Pulmonary artery endothelial cell (primary cell): ENCODE measurements around the gene SCGB2A2. TPM values are rescaled to one million over a fixed set of nuclear protein-coding genes. Genes with fewer than 3 reads are reported as not detected.

Source experiments
- DNase-seq: peaks from one replicate; pipeline ENCODE4 v3.0.0-alpha.2; 2011; ENCODE audit warnings: low read depth, low spot score
- total RNA-seq: library from RNA; depleted of rRNA; stranded (reverse); fragments of >200 nt; gene quantifications from 2 replicates; pipeline ENCODE4 v1.2.3, GENCODE V29; 2014

Gene SCGB2A2
- total RNA-seq = not detected in 2 replicates

DNA sequence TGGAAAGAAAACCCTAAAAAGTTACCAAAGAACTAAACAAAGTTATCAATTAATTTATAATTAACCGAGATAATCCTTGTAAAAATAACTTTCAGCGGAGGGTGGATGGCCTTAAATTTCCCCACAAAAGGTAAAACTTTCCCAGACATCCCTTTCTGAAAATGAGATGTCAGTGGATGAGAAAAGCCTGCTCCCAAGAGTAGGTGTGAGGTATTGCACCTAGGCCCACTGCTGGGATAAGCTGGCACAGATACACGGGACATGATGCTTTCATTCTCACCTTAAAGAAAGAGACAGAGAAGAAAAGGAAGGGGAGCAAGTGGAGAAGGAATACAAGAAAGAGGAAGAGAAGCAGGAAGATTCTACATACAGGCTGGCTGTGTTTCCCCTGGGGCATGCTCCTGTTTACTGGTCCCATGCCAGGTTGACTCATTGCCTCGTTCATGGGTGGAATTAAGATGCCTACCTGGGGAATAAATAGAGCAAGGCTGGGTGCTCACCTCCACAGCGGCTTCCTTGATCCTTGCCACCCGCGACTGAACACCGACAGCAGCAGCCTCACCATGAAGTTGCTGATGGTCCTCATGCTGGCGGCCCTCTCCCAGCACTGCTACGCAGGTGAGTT, at the start of gene SCGB2A2:
Gene SCGB2A2, plus strand, starts transcription at position 505 of the 625 bp plus-strand sequence. Its CDS starts 59 bp downstream, at position 564.
- no peak for DNase-seq

- DNase-seq = no peak
These were observed 48.5 kb upstream of the SCGB2A2 start for GRCh38 chr11:62221498-62221897.

DNA sequence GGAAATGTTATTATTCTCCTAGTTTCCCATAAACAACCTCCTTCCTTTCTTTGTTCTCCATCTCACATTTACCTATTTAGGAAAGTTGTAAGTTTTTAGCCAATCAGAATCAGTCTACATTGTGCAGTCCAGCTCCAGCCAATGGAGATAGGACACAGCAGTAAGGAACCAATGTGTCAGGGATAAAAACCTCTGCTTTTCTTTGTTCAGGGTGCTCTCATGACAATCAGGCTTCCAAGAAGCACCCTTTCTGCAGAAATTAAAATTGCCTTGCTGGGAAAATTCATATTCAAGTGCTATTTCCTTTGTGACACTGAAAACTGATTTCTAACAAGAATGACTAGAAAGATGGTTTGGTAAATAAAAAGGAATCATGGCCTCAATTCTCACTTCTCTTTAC, 46.9 kb upstream of the SCGB2A2 start:
- no peak for DNase-seq

- DNase-seq = no peak
These were observed 36.2 kb upstream of the SCGB2A2 start for GRCh38 chr11:62233730-62234129.

GRCh38 chr11:62236187-62236586, 33.8 kb upstream of the SCGB2A2 start:
- DNase-seq = no peak

- DNase-seq = no peak
These were observed 32.5 kb upstream of the SCGB2A2 start for GRCh38 chr11:62237499-62237898.

- no peak for DNase-seq
These were observed 31.8 kb upstream of the SCGB2A2 start for GRCh38 chr11:62238151-62238550.

DNA sequence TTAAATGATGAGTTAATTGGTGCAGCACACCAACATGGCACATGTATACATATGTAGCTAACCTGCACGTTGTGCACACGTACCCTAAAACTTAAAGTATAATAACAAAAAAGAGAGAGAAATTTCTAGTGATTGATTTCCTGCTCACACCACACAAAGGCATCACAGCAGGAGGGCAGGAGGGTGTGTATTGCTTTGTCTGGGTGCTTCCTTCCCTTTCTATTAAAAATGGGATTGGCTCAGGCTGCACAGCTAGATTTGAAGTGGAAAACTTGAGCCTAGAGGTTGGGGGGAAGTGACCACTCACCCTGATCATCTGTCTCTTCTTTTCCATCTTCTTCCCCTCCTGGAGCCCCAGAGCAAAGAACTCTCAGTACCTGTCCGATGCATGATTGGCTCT, 28.9 kb upstream of the SCGB2A2 start:
- DNase-seq = no peak

DNA sequence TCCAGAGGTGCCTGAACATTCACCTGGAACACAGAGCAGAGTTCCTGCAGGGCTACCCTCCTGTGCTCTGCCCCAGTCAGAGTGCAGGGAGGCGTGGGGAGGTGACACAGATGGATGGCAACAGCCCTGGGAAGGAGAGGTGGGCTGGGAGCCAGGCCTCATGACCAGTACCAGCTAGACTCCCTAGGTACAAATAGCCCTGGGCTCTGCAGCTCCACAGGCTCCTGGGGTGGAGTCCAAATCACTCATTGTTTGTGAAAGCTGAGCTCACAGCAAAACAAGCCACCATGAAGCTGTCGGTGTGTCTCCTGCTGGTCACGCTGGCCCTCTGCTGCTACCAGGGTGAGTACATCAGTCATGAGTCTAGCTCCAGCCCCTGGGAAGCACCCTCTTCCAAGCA, 27.9 kb upstream of the SCGB2A2 start, which contains the start of gene SCGB1D2:
Gene SCGB1D2, plus strand, starts transcription at position 219 of the 400 bp plus-strand sequence. Its CDS starts 69 bp downstream, at position 288.
- no peak for DNase-seq

DNA sequence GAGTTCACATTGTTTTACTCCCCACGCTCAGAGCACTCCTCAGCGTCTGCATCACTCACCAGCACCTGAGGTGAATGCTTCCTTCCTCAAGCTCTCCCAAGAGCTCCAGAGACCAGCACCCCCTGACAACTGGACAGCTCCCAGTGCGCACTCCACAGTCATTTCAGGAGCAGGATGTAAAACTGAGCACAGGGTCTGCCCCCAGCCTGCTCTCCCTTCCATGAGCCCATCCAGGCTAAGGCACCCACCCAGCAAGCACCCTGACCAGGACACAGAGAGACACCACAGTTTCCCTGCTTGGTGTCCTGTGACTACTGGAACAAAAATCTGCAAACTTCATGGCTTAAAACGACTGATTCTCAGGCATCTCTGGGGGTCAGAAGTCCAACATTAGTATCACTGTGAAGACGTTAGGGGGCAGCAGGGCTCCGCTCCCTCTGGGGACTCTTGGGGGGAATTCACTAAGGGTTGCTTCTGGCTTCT, 24.6 kb upstream of the SCGB2A2 start:
- no peak for DNase-seq

GRCh38 chr11:62251698-62252097, 18.3 kb upstream of the SCGB2A2 start:
- no peak for DNase-seq

GRCh38 chr11:62253999-62254542, 15.9 kb upstream of the SCGB2A2 start:
- DNase-seq = no peak

DNA sequence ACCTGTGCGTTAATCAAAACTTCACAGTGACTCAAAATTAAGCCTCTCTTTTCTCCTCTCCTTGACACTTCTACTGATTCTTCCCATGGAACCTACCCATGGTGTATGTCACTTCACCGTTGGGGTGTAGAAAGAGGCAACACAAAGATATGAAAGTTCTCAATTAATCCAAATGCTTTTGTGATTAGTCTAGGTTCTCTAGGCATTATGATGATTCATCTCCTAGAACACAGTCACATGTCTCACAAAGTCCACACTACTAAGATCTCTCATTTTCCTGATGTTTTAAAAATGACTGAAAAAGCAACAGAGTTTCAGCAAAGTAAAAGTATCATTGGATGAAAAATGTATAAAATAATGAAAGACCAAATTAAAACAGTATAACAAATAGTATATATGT, 13.7 kb upstream of the SCGB2A2 start:
- no peak for DNase-seq

GRCh38 chr11:62260261-62260953, 9.6 kb upstream of the SCGB2A2 start:
- DNase-seq = no peak

DNA sequence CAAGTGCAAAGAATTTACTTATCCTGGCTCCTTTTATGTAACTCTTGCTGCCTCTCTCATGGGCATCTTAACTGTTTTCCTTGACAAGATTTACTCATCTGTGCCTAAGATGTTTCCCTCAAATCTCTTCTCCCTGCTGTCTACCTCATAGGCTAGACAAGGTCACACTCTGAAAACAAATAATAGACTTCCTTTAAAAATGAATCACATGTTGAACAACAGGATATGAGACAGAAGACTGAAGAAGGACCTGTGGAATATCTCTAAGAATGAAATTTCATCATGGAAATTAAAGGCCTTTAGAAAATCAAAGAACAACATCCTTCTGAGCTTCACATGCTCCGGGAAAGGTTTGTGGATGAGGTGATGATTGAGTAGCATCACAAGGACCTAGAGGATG, 6.0 kb upstream of the SCGB2A2 start:
- DNase-seq = peak; percentile 36

DNA sequence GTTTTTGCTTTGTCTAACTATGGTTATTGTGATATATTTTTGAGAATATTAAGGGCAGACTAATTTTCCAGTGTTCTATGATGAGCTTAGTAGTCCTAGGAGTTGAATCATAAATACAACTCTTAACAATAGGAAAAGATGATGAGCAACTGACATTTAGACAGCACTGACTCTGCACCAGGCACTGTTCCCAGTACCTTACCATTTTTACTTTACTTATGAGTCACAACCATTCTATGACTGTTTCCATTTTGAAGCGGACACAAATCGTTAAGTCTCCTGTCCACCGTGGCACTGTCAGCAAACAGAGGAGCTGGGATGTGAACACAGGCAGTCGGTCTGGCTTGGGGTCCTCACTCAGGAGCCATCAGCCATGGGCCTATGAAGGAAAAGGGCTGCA, 3.4 kb upstream of the SCGB2A2 start:
- DNase-seq = no peak

DNA sequence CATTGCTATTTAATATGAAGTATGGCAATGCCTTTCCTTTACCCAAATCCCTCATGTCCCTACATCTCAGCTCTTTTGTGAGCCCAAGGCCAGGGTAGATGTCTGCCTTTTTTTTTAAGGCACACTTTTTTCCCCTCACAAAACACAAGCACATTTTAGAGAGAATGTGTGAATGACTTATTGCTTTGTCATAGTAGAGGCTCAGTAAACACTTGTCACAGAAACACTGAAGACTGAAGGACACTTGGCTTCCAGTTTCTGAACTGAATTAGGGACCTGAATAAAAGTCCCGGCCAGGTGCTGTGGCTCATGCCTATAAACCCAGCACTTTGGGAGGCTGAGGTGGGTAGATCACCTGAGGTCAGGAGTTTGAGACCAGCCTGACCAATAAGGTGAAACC, 2.9 kb upstream of the SCGB2A2 start:
- no peak for DNase-seq

DNA sequence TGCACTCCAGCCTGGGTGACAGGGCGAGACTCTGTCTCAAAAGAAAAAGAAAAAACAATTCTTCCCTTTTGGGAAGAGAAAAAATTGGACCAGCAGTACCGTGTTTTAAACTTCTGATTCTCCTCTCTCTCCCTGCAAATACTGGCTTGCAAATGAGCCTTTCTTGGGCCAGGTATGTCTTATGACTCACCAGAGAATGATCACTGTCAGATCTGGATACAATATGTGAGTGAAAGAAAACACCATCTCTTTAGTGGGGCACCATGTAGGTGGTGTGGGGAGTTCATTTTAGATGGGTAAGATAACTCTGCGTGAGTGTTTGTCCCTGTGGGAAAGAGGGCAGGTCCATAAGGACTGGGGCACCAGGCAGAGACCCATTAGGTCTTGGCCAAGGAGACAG, 2.4 kb upstream of the SCGB2A2 start:
- DNase-seq = no peak

DNA sequence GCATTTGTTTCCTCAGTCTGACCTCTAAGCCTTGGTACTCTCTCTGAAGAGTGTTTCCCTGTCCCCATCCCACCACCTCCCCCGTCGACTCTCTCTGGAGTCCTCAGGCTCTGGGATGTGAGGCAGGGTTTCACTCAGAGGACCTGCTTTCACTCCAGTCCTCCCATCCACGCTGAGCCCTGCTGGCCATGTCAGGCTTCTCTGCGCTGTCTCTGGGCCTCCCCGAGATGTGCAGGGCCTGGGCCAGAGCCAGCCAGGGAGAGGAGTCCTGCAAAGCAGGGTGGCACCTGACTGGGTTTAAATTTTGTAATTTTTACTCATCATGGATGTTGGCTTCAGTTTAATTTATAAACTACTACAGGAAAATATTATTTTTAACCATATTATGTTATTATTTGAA, 3.3 kb downstream of the SCGB2A2 start:
- no peak for DNase-seq

GRCh38 chr11:62273789-62274275, 3.9 kb downstream of the SCGB2A2 start:
- no peak for DNase-seq

GRCh38 chr11:62280452-62280851, 10.5 kb downstream of the SCGB2A2 start:
- no peak for DNase-seq

DNA sequence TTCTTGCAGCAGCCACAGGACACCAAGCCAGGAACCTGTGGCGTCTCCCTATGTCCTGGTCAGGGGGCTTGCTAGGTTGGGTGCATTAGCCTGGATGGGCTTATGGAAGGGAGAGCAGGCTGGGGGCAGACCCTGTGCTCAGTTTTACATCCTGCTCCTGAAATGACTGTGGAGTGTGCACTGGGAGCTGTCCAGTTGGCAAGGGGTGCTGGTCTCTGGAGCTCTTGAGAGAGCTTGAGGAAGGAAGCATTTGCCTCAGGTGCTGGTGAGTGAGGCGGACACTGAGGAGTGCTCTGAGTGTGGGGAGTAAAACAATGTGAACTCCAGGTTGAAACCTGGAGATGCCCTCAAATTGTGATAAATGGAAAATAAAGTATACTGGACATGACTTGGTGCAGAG, 25.5 kb downstream of the SCGB2A2 start:
- DNase-seq = no peak

GRCh38 chr11:62298975-62299374, 29.0 kb downstream of the SCGB2A2 start, which contains the start of gene SCGB1D4:
Gene SCGB1D4, minus strand, starts transcription at chr11:62299075. Its CDS starts 65 bp downstream, at chr11:62299010.
- DNase-seq = no peak
